ENCODE data around the gene LELP1.
"Not testable (repeated sequence)": the region's sequence is repeated elsewhere in the genome, so short reads cannot be mapped to it uniquely, and the experiment has no call there.

Gene LELP1

GRCh38 chr1:153228491-153228890 lies 25.3 kb downstream of the LELP1 start:
- H3K27me3 ChIP-seq (ENCODE audit: control insufficient read depth, insufficient read depth, low read length) = 0 out of 2 replicates have a peak, but pooled peaks cover 8% of the 10 kb centered on the region
- no peak overlapping the region for H3K4me3 ChIP-seq (ENCODE audit: low read depth, low read length)
- no peaks in the 10 kb centered on the region for H3K4me1 ChIP-seq (ENCODE audit: control insufficient read depth, insufficient read depth, low read length)
- no peaks in the 10 kb centered on the region for H3K36me3 ChIP-seq (ENCODE audit: control insufficient read depth, insufficient read depth, low read length)
- no peaks in the 10 kb centered on the region for H3K9me3 ChIP-seq (ENCODE audit: control insufficient read depth, insufficient read depth, low read depth, low read length)
- H3K27ac ChIP-seq (ENCODE audit: low read depth, low read length) = no peak overlapping the region
- no peak overlapping the region for H3K9ac ChIP-seq (ENCODE audit: low read length)

- H3K9ac ChIP-seq (ENCODE audit: low read length); H3K9me3 ChIP-seq (ENCODE audit: control insufficient read depth, insufficient read depth, low read depth, low read length); H3K4me3 ChIP-seq (ENCODE audit: low read depth, low read length); H3K36me3 ChIP-seq (ENCODE audit: control insufficient read depth, insufficient read depth, low read length); H3K4me1 ChIP-seq (ENCODE audit: control insufficient read depth, insufficient read depth, low read length); H3K27ac ChIP-seq (ENCODE audit: low read depth, low read length); H3K27me3 ChIP-seq (ENCODE audit: control insufficient read depth, insufficient read depth, low read length): not testable (repeated sequence)
Observed at GRCh38 chr1:153229076-153229829, 26.0 kb downstream of the LELP1 start.

- Histone ChIP-seq H3K4me3 (ENCODE audit: low read depth, low read length) (no peak overlapping the region), H3K27ac (ENCODE audit: low read depth, low read length) (no peak overlapping the region), H3K9me3 (ENCODE audit: control insufficient read depth, insufficient read depth, low read depth, low read length) (no peaks in the 10 kb centered on the region), H3K36me3 (ENCODE audit: control insufficient read depth, insufficient read depth, low read length) (no peaks in the 10 kb centered on the region), H3K4me1 (ENCODE audit: control insufficient read depth, insufficient read depth, low read length) (no peaks in the 10 kb centered on the region), H3K9ac (ENCODE audit: low read length) (no peak overlapping the region), H3K27me3 (ENCODE audit: control insufficient read depth, insufficient read depth, low read length) (0 out of 2 replicates have a peak, but pooled peaks cover 8% of the 10 kb centered on the region)
Observed at GRCh38 chr1:153231363-153231762, 28.1 kb downstream of the LELP1 start.

GRCh38 chr1:153231785-153232184 lies 28.6 kb downstream of the LELP1 start:
- Histone ChIP-seq H3K36me3 (ENCODE audit: control insufficient read depth, insufficient read depth, low read length) (no peaks in the 10 kb centered on the region), H3K9me3 (ENCODE audit: control insufficient read depth, insufficient read depth, low read depth, low read length) (no peaks in the 10 kb centered on the region), H3K4me1 (ENCODE audit: control insufficient read depth, insufficient read depth, low read length) (no peaks in the 10 kb centered on the region), H3K9ac (ENCODE audit: low read length) (no peak overlapping the region), H3K4me3 (ENCODE audit: low read depth, low read length) (no peak overlapping the region), H3K27ac (ENCODE audit: low read depth, low read length) (no peak overlapping the region), H3K27me3 (ENCODE audit: control insufficient read depth, insufficient read depth, low read length) (0 out of 2 replicates have a peak, but pooled peaks cover 8% of the 10 kb centered on the region)

- H3K36me3 ChIP-seq (ENCODE audit: control insufficient read depth, insufficient read depth, low read length) = no peaks in the 10 kb centered on the region
- H3K9me3 ChIP-seq (ENCODE audit: control insufficient read depth, insufficient read depth, low read depth, low read length) = no peaks in the 10 kb centered on the region
- H3K27ac ChIP-seq (ENCODE audit: low read depth, low read length) = no peak overlapping the region
- H3K27me3 ChIP-seq (ENCODE audit: control insufficient read depth, insufficient read depth, low read length) = 0 out of 2 replicates have a peak, but pooled peaks cover 8% of the 10 kb centered on the region
- H3K4me3 ChIP-seq (ENCODE audit: low read depth, low read length) = no peak overlapping the region
- H3K9ac ChIP-seq (ENCODE audit: low read length) = no peak overlapping the region
- H3K4me1 ChIP-seq (ENCODE audit: control insufficient read depth, insufficient read depth, low read length) = no peaks in the 10 kb centered on the region
Observed at GRCh38 chr1:153232553-153232952, 29.3 kb downstream of the LELP1 start.

- H3K4me1 ChIP-seq (ENCODE audit: control insufficient read depth, insufficient read depth, low read length) = no peaks in the 10 kb centered on the region
- H3K4me3 ChIP-seq (ENCODE audit: low read depth, low read length) = no peak overlapping the region
- H3K36me3 ChIP-seq (ENCODE audit: control insufficient read depth, insufficient read depth, low read length) = no peaks in the 10 kb centered on the region
- H3K9me3 ChIP-seq (ENCODE audit: control insufficient read depth, insufficient read depth, low read depth, low read length) = no peaks in the 10 kb centered on the region
- 0 out of 2 replicates have a peak, but pooled peaks cover 2% of the 10 kb centered on the region for H3K27me3 ChIP-seq (ENCODE audit: control insufficient read depth, insufficient read depth, low read length)
- H3K27ac ChIP-seq (ENCODE audit: low read depth, low read length) = no peak overlapping the region
- no peak overlapping the region for H3K9ac ChIP-seq (ENCODE audit: low read length)
Observed at GRCh38 chr1:153233448-153233847, 30.2 kb downstream of the LELP1 start.

- Histone ChIP-seq H3K4me3 (ENCODE audit: low read depth, low read length) (no peak overlapping the region), H3K36me3 (ENCODE audit: control insufficient read depth, insufficient read depth, low read length) (no peaks in the 10 kb centered on the region), H3K27me3 (ENCODE audit: control insufficient read depth, insufficient read depth, low read length) (no peaks in the 10 kb centered on the region), H3K4me1 (ENCODE audit: control insufficient read depth, insufficient read depth, low read length) (no peaks in the 10 kb centered on the region), H3K9ac (ENCODE audit: low read length) (no peak overlapping the region), H3K9me3 (ENCODE audit: control insufficient read depth, insufficient read depth, low read depth, low read length) (no peaks in the 10 kb centered on the region), H3K27ac (ENCODE audit: low read depth, low read length) (no peak overlapping the region)
Observed at GRCh38 chr1:153238527-153238926, 35.3 kb downstream of the LELP1 start.

- H3K27ac ChIP-seq (ENCODE audit: low read depth, low read length) = no peak overlapping the region
- peaks cover 11% of the 10 kb centered on the region for H3K27me3 ChIP-seq (ENCODE audit: control insufficient read depth, insufficient read depth, low read length)
- no peaks in the 10 kb centered on the region for H3K36me3 ChIP-seq (ENCODE audit: control insufficient read depth, insufficient read depth, low read length)
- H3K9me3 ChIP-seq (ENCODE audit: control insufficient read depth, insufficient read depth, low read depth, low read length) = peaks cover 3% of the 10 kb centered on the region; the same call in 1 of the 2 replicates
- no peak overlapping the region for H3K9ac ChIP-seq (ENCODE audit: low read length)
- H3K4me1 ChIP-seq (ENCODE audit: control insufficient read depth, insufficient read depth, low read length) = no peaks in the 10 kb centered on the region
- H3K4me3 ChIP-seq (ENCODE audit: low read depth, low read length) = no peak overlapping the region
Observed at GRCh38 chr1:153242160-153242559, 38.9 kb downstream of the LELP1 start.

GRCh38 chr1:153245466-153245865 lies 42.2 kb downstream of the LELP1 start:
- H3K4me3 ChIP-seq (ENCODE audit: low read depth, low read length) = no peak overlapping the region
- H3K36me3 ChIP-seq (ENCODE audit: control insufficient read depth, insufficient read depth, low read length) = no peaks in the 10 kb centered on the region
- H3K27me3 ChIP-seq (ENCODE audit: control insufficient read depth, insufficient read depth, low read length) = peaks cover 24% of the 10 kb centered on the region
- H3K9me3 ChIP-seq (ENCODE audit: control insufficient read depth, insufficient read depth, low read depth, low read length) = peaks cover 3% of the 10 kb centered on the region; the same call in 1 of the 2 replicates
- no peaks in the 10 kb centered on the region for H3K4me1 ChIP-seq (ENCODE audit: control insufficient read depth, insufficient read depth, low read length)
- H3K9ac ChIP-seq (ENCODE audit: low read length) = no peak overlapping the region
- no peak overlapping the region for H3K27ac ChIP-seq (ENCODE audit: low read depth, low read length)

- Histone ChIP-seq H3K27ac (ENCODE audit: low read depth, low read length) (no peak overlapping the region), H3K9ac (ENCODE audit: low read length) (no peak overlapping the region), H3K4me1 (ENCODE audit: control insufficient read depth, insufficient read depth, low read length) (no peaks in the 10 kb centered on the region), H3K4me3 (ENCODE audit: low read depth, low read length) (no peak overlapping the region), H3K27me3 (ENCODE audit: control insufficient read depth, insufficient read depth, low read length) (peaks cover 24% of the 10 kb centered on the region), H3K36me3 (ENCODE audit: control insufficient read depth, insufficient read depth, low read length) (no peaks in the 10 kb centered on the region), H3K9me3 (ENCODE audit: control insufficient read depth, insufficient read depth, low read depth, low read length) (peaks cover 3% of the 10 kb centered on the region; the same call in 1 of the 2 replicates)
Observed at GRCh38 chr1:153246018-153246417, 42.8 kb downstream of the LELP1 start.

GRCh38 chr1:153246825-153247224 lies 43.6 kb downstream of the LELP1 start:
- no peaks in the 10 kb centered on the region for H3K4me1 ChIP-seq (ENCODE audit: control insufficient read depth, insufficient read depth, low read length)
- H3K27me3 ChIP-seq (ENCODE audit: control insufficient read depth, insufficient read depth, low read length) = peaks cover 24% of the 10 kb centered on the region
- no peaks in the 10 kb centered on the region for H3K36me3 ChIP-seq (ENCODE audit: control insufficient read depth, insufficient read depth, low read length)

More at GRCh38 chr1:153246825-153247224, 43.6 kb downstream of the LELP1 start:
- H3K9me3 ChIP-seq (ENCODE audit: control insufficient read depth, insufficient read depth, low read depth, low read length) = peaks cover 3% of the 10 kb centered on the region; the same call in 1 of the 2 replicates
- no peak overlapping the region for H3K27ac ChIP-seq (ENCODE audit: low read depth, low read length)
- H3K4me3 ChIP-seq (ENCODE audit: low read depth, low read length) = no peak overlapping the region
- H3K9ac ChIP-seq (ENCODE audit: low read length) = no peak overlapping the region

Data from HUES6 (cell line).